ENCODE measurements around the gene CTNNA3.
A peak's percentile ranks its signal among the peaks of the same experiment; 100 is the strongest.
"Not testable (repeated sequence)": the region's sequence is repeated elsewhere in the genome, so short reads cannot be mapped to it uniquely, and the experiment has no call there.

The CTNNA3 gene

DNA sequence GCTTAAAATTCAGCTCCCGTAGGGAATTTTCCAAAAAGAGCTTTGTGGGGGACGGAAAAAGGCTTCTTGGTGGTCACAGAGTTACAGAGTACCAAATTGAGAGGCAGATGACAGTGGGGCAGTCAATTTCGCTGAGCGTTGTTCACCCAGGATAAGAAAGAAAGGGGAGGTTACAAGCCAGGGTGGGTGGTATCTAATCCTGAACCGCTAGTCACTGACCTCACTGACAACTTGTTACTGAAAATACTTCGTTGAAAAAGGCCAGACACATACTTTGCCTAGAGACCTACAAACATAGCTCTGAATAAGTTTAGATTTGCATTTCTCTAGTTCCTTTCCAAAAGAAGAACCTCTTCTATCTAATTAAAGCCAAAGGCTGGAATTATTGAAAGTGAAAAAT lies at the start of gene CTNNA3:
CTNNA3 (minus strand) TSS at position 167 of the 400 bp plus-strand sequence.
- FAIRE-seq, result no peak

- no peak for FAIRE-seq
Measured at GRCh38 chr10:67735430-67735829, 39.4 kb upstream of the CTNNA3 start.

DNA sequence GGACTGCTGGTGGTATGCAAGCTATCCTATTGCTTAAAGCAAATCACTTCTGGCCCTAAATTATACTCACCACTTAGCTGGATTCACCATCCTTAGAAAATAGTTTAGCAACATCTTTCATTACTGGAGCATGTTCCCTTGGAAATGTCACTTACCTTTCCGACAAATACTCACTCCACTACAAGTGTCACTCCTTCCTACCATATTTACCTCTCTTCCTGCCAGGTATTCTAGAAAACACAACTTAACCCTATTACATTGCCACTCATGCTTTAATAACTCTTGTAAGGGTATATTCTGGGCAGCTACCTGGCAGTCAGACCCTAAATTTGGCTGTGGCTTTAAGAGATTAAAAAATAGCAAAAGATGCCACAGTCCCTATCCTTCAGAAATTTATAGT lies 37.5 kb upstream of the CTNNA3 start:
- FAIRE-seq, result no peak

DNA sequence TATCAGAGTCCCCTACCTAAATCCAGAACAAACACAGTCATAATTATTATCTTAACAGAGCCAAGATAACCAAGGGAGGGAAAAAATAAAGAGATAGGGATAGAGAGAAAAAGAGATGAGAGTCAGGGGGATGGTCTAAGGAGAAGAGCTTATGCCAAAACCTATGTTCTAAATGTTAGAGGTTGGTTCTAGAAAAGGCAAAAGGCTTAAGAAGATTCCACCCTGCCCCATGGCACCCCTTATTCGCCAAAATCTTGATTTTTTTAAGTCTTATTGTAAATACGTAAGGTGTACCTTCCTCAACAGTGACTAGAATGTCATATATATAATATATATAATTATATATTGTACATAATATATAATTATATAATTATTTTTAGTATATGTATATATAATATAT lies 29.6 kb upstream of the CTNNA3 start:
- FAIRE-seq, result no peak

DNA sequence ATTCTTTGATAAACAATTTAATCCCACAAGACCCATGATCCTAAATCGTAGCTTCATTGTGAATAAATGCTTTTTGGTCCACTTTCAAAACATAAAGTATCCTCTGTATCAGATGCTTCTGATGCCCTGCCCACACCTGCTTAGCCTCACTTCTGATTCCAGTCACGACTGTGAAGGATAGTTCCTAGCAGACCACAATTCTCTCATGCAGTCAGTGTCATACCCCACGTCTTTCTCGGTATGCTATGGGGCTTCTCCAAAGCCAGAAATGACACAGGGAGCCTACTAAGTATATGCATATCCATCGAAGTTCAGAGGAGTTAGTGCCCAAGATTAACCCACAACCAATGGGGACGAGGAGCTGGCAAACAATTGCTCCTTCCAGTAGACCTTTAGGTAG lies 27.6 kb upstream of the CTNNA3 start:
- no peak for FAIRE-seq

DNA sequence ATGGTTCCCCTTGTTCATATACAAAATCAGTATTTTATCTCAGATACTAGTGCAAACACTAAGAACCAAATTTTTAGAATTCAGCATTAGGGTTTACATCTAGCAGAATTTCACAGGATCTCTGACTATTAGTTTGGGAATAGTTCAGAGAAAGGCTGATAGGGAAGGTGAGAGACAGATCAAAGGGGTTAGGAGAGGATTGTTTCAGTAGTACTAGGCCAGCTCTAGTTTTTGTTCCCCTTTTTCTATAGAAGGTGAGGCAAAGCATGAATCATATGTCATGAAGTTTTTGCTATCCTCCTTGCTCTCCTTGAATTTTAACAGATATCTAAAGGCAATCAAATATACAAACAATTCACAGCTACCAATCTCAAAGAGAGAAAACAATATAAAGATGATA lies 26.1 kb upstream of the CTNNA3 start:
- FAIRE-seq, result no peak

DNA sequence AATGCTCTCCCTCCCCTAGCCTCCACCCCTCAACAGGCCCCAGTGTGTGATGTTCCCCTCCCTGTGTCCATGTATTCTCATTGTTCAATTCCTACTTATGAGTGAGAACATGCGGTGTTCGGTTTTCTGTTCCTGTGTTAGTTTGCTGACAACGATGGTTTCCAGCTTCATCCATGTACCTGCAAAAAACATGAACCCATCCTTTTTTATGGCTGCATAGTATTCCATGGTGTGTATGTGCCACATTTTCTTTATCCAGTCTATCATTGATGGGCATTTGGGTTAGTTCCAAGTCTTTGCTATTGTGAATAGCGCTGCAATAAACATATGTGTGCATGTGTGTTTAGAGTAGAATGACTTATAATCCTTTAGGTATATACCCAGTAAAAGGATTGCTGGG lies 20.5 kb upstream of the CTNNA3 start:
- not testable (repeated sequence) for FAIRE-seq

DNA sequence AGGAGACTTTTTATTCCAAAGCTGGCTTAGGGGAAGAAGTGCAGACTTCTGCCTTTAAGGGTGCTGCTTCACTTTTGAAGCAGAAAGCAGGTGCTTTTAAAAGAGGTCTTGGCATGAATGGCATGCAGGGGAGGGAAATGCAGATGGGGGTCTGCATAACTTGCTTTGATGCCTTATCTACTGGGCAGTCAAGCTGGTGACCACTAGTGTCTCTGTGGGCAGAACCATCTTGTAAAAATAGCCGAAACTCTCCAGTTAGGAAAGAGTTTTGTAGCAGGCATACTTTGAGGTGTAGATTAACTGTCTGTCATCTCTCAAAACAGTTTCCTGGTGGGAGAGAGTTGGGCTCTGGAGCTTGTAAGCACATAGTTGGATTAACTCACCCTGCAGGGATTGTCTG lies 9.9 kb upstream of the CTNNA3 start:
- FAIRE-seq, result no peak

DNA sequence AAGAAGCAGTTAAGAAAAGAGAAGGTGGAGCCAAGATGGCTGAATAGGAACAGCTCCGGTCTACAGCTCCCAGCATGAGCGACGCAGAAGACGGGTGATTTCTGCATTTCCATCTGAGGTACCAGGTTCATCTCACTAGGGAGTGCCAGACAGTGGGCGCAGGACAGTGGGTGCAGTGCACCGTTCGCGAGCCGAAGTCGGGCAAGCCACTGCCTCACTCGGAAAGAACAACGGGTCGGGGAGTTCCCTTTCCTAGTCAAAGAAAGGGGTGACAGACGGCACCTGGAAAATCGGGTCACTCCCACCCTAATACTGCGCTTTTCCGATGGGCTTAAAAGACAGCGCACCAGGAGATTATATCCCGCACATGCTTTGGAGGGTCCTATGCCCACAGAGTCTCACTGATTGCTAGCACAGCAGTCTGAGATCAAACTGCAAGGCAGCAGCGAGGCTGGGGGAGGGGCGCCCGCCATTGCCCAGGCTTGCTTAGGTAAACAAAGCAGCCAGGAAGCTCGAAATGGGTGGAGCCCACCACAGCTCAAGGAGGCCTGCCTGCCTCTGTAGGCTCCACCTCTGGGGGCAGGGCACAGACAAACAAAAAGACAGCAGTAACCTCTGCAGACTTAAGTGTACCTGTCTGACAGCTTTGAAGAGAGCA lies 3.7 kb upstream of the CTNNA3 start:
- FAIRE-seq, result not testable (repeated sequence)

DNA sequence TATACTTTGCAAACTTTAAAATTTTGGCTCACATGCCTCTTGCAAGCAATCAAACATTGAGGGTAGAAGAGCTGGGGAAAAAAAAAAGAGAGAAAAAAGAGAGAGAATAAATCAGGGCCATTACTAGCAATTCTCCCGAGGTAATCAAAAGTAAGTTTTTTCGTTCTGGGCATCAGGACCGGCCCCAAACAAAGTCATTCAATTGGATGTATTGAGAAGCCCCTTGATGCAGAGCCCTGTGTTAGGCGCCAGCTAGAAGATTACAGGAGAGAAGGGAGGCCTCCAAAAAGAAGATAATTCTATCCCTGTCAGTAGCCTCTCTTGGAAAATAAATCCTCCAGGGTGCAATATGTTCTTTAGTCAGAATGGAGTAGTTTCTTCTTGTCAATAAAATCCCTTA lies 2.2 kb upstream of the CTNNA3 start:
- FAIRE-seq, result no peak

- FAIRE-seq, result peak; percentile 92
Measured at GRCh38 chr10:67697724-67698131, 1.7 kb upstream of the CTNNA3 start.

- no peak for FAIRE-seq
Measured at GRCh38 chr10:67696679-67697078, 684 bp upstream of the CTNNA3 start.

GRCh38 chr10:67695555-67695954 lies 440 bp downstream of the CTNNA3 start:
- FAIRE-seq, result no peak

DNA sequence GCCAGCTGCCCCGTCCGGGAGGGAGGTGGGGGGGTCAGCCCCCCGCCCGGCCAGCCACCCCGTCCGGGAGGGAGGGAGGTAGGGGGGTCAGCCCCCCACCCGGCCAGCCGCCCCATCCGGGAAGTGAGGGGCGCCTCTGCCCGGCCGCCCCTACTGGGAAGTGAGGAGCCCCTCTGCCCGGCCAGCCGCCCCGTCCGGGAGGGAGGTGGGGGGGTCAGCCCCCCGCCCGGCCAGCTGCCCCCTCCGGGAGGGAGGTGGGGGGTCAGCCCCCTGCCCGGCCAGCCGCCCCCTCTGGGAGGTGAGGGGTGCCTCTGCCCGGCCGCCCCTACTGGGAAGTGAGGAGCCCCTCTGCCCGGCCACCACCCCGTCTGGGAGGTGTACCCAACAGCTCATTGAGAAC lies 4.1 kb downstream of the CTNNA3 start:
- not testable (repeated sequence) for FAIRE-seq

GRCh38 chr10:67690540-67690939 lies 5.5 kb downstream of the CTNNA3 start:
- FAIRE-seq, result not testable (repeated sequence)

- FAIRE-seq, result not testable (repeated sequence)
Measured at GRCh38 chr10:67684140-67684539, 11.9 kb downstream of the CTNNA3 start.

- no peak for FAIRE-seq
Measured at GRCh38 chr10:67678335-67678974, 17.5 kb downstream of the CTNNA3 start.

- FAIRE-seq, result no peak
Measured at GRCh38 chr10:67676208-67676825, 19.7 kb downstream of the CTNNA3 start.

GRCh38 chr10:67670401-67670800 lies 25.6 kb downstream of the CTNNA3 start:
- no peak for FAIRE-seq

GRCh38 chr10:67669978-67670377 lies 26.0 kb downstream of the CTNNA3 start:
- no peak for FAIRE-seq

GRCh38 chr10:67668448-67668847 lies 27.5 kb downstream of the CTNNA3 start:
- FAIRE-seq, result no peak

DNA sequence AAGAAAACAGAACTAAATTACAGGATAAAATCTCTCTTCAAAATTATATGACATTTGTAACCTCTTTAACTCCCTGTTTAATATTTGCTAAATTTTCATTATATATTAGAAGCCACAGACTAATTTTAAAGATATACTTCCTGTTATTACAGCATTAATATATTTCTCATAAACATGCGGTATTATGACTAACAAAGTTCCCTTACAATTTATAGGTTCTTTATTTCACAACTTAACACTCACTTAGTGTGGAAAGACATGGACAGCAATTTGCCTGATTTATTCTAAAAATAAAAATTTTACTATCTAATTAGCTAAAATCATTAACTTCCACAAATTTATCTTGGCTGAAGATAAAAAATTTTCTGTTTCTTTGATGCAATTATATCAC lies 29.0 kb downstream of the CTNNA3 start:
- no peak for FAIRE-seq

DNA sequence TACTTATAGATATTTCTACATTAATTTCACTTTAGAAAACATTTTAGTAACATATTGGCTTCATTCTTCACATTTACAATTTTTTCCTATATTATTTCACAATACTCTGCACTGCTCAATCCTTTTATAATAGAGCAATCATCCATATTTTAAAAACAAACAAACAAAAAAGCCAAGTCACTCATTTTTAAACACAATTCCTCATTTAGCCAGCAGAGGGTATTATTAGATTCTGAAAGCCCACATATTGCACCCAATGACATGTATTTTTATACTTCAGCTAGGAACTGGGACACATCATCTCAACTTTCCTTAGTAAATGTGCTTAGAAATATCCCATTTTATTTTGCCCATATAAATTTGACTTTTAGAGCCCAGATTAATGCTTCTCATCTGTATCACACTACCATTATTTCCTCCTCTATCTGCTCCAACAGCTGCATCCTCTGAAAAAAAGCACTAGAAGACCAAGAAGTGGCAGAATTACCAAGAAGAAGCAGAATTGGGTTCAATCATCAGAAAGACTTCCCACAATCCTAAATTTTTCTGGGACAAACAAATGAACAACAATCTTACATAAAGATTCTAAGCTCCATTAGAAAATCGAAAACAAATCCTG lies 29.5 kb downstream of the CTNNA3 start:
- peak; percentile 92 for FAIRE-seq

DNA sequence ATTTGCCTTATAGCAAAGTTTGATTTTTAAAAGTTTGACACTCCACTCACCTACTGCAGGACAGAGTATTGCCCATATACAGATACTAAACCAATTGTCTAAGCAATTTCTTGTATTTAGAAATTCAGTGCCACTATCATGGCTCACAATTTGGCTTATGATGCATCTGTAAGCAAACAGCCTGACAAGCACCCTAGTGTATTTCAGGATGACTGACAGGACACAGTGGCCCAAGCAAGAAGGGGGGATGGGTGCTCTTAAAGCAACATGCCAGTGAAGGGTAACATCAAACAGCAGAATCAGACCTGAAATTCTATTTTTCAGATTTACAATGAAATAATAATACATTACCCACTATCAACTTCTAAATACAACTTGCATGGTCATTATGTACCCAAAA lies 30.5 kb downstream of the CTNNA3 start:
- no peak for FAIRE-seq
